NCI-H187 (cell line): ENCODE data around the gene PIK3IP1.

Experiments used
- DNase-seq, 2 experiments: peaks; one replicate each; lab custom pipeline; 2025; lab: John Stamatoyannopoulos, UW

The PIK3IP1 gene

GRCh38 chr22:31308181-31308580 is 15.9 kb upstream of the PIK3IP1 start:
- no peak for DNase-seq

DNA sequence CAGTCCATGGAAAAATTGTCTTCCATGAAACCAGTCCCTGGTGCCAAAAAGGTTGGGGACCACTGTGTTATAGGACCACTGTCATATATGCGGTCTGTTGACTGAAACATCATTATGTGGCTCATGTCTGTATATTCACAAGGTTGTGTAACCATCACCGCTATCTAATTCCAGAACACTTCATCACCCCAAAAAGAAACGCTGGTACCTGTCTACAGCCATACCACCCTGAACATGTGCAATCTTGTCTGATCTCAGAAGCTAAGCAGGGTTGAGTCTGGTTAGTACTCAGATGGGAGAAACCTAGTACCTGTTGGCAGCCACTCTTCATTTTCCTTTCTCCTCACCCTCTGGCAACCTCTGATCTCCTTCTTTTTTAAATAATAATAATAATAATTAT is 12.9 kb upstream of the PIK3IP1 start:
- no peak for DNase-seq

DNA sequence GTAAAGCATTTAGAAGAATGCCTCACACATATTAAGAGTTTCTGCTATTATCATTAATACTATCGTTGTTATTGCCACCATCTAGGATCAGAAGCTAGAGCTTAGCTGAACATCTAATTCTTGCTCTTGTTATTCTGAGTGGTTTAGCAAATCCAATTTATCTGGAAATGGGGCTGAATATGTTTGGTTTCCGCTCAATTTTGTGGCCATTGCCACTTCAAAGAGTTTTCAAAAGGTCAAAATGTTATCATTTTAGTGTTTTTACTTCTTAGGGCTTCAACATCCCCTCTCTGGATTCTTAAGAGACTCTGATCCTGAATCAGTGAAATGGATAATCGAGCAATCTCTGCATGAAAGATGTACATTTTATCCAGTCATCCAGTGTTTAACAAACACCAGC is 10.2 kb upstream of the PIK3IP1 start:
- no peak for DNase-seq

DNA sequence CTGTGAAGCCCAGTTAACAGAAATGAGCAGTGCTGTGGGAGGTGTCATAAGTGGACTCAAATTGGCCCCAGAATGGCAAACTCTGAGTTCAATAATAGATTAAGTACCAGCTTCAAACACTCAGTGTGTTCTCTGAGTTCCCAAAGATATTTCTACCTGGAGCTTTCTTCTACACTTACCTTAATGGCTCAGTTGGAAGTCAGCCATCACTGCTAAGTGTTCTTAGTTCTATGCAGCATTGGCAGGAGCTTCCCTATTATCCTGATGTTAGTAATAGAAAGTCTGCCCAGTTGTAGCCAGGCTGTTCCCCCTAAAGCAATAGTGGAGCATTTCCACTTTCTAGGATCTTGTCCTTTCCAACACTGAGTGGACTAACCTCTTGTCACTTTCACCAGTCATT is 9.7 kb upstream of the PIK3IP1 start:
- DNase-seq: no peak

GRCh38 chr22:31300896-31301295 is 8.6 kb upstream of the PIK3IP1 start:
- DNase-seq: no peak

GRCh38 chr22:31295831-31296657 is 3.8 kb upstream of the PIK3IP1 start:
- DNase-seq: no peak

DNA sequence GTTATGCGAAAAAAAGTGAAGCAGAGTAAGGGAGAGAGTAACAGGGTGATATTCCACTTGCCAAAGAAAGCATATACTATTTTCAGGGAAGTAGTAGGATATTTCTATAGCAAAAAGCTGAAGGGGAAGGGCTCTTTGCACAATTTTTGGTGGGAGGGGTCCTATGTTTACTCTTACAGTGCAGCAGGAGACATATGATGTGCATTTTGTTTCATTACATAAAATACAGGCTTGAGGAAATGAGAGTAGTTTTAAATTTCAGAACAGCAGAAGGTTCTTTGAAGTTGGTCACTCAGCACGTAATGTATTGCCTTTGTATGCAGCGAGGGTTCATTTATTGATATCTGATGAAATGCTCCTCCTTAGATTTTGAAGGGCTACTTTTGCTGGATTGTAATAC is 3.1 kb upstream of the PIK3IP1 start:
- no peak for DNase-seq

- peak in 1 of 2 experiments; percentile 45 for DNase-seq
Observed at GRCh38 chr22:31291481-31292235, 630 bp downstream of the PIK3IP1 start.

DNA sequence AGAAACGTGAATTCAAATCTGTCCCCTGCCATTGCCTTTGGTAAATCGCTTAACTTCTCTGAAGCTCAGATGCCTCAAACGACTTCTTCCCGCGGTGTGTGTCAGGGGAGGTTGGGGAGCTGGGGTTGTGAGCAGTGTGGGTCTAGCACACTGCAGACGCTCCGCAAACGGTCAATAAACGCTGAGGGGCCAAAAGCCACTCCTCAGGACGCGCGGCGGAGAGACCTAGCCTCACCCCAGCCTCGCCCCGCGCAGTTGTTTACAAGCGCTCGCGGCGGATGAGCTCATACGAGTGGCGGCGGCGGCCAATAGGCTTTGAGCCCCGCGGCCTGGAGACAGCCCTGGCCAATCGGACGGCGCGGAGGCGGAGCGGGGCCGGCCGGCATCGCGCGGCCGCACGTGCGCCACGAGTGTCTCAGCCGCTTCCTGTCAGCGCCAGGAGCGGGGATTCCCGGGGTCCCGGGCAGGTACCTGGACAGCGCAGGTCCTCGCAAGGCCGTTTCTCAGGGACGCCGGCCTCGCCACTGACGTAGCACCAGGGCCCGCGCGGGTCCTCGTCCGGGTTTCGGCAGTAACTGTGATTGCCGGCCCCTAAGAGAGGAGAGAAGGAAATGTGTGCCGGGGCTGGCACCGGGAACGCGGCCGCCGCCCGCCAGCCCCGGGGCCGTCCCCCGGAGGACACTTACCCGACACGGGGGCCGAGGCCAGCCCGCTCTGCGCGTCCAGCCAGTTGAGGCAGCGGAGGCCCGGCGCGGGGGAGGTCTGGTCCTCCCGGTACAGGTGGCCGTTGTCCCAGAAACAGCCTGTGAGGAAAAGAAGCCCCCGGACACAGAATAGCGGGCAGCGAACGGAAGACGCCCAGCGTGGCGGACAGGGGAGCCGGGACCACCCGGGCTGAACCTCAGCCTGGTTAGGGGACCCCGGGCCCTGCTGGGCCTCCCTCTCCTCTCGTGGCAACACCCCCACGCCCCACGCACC is 1.5 kb downstream of the PIK3IP1 start:
- peak; percentile 55 to 84 for DNase-seq

DNA sequence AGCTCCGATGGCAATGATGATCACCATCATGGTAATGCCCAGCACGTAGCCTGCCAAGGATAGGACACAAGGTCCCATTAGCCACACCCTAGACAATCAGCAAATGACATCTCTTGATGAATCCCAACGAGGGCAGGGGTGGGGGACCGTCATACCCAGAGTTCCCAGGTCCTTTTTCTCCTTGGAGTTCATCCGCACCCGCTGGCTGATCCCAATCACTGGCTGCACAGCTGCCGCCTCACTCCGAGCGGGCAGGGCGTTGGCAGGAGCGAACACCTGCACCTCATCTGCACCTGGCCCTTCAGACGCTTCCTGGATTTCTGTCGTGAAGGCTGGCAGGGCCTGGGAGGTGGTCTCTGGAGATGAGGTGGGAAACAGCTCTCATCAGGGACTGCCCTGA is 2.9 kb downstream of the PIK3IP1 start:
- DNase-seq: peak in 1 of 2 experiments; percentile 27

GRCh38 chr22:31288496-31289240 is 3.6 kb downstream of the PIK3IP1 start:
- DNase-seq: no peak

DNA sequence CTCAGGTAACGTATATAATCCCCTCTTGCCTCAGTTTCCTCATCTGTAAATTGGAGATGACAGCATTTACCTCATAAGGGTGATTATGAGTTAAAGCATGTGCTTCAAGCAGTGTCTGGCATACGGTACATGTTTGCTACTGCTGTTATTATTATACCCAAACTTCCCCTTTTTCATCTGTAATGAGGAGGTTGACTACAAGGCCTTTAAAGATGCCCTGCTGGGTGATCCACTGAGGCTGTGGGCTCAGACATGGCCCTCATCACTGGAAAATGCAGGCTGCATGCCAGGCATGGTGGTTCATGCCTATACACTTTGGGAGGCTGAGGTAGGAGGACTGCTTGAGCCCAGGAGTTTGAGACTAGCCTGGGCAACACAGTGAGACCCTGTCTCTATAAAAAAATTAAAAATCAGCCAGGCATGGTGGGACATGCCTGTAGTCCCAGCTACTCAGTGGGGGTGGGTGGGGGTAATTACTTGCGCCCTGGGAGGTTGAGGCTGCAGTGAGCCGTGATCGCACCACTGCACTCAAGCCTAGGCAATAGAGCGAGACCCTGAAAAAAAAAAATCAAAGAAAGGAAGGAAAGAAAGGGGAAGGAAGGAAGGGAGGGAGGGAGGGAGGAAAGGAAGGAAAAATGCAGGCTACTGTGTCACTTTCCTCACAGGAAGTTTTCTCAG is 4.3 kb downstream of the PIK3IP1 start:
- DNase-seq: no peak

DNA sequence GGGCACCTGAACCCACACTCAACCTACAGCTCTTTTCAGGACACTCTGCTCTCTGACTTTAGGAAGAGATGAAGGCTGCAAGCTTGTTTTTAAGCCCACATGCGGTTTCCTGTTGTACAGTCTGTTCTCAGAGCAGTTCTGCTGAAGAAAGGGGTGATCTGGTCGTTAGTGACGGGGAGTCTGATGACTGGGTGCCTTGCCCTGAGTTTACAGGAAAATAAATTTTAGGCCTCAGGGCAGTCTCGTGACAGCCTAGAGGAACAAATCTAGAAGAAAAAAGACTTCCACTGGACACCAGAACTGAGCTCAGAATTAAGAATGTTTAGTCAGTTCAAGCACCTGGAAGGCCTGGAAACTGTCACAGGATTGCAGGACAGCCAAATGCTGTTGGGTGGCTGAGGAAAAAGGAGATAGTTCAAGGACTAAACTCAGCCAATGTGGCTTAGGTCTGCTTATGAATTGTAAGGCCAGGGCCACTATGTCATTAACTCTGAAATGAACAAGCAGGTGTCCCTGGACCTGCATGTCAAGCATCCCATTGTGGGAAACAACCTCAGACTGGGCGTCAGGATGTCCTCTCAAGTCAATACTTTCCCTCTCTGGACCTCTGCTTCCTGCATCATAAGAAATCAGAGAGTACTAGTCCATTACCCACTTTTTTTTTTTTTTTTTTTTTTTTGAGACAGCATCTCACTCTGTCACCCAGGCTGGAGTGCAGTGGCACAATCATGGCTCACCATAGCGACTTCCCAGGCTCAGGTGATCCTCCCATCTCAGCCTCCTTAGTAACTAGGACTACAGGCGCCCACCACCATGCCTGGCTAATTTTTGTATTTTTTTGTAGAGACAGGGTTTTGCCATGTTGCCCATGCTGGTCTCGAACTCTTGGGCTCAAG is 5.7 kb downstream of the PIK3IP1 start:
- no peak for DNase-seq

- DNase-seq: no peak
Observed at GRCh38 chr22:31284281-31285155, 7.8 kb downstream of the PIK3IP1 start.

- DNase-seq: no peak
Observed at GRCh38 chr22:31282748-31283468, 9.4 kb downstream of the PIK3IP1 start.

GRCh38 chr22:31281733-31282132 is 10.6 kb downstream of the PIK3IP1 start:
- no peak for DNase-seq

DNA sequence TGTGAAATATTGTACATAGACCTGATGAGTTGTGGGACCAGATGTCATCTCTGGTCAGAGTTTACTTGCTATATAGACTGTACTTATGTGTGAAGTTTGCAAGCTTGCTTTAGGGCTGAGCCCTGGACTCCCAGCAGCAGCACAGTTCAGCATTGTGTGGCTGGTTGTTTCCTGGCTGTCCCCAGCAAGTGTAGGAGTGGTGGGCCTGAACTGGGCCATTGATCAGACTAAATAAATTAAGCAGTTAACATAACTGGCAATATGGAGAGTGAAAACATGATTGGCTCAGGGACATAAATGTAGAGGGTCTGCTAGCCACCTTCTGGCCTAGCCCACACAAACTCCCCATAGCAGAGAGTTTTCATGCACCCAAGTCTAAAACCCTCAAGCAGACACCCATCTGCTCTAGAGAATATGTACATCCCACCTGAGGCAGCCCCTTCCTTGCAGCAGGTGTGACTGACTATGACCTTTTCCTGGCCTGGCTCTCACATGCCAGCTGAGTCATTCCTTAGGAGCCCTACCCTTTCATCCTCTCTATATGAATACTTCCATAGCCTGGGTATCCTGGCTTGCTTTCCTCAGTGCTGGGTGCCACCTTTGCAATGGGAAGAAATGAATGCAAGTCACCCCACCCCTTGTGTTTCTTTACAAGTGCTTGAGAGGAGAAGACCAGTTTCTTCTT is 12.3 kb downstream of the PIK3IP1 start:
- no peak for DNase-seq

DNA sequence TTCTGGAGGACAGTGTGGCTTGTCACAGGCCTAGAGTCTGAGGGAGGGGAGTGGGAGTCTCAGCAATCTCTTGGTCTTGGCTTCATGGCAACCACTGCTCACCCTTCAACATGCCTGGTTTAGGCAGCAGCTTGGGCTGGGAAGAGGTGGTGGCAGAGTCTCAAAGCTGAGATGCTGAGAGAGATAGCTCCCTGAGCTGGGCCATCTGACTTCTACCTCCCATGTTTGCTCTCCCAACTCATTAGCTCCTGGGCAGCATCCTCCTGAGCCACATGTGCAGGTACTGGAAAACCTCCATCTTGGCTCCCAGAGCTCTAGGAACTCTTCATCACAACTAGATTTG is 13.0 kb downstream of the PIK3IP1 start:
- DNase-seq: no peak
